Measurements from ENCODE around the gene ZNF816. TPM values are rescaled to one million over a fixed set of nuclear protein-coding genes. Genes with fewer than 3 reads are reported as not detected.

The ZNF816 gene
- total and polyA plus RNA-seq, 2 experiments from 2014 or later: 6.3 to 18.5 TPM

- no peak overlapping the region for H3K27ac ChIP-seq
- no peaks in the 10 kb centered on the region for H3K27me3 ChIP-seq
- H4K20me1 ChIP-seq (ENCODE audit: insufficient read depth, poor library complexity, severe bottlenecking): no peaks in the 10 kb centered on the region
- H3K4me3 ChIP-seq: no peak overlapping the region
- no peaks in the 10 kb centered on the region for H3K9me2 ChIP-seq (replicated peaks; ENCODE audit: insufficient read depth)
- H3K9me3 ChIP-seq (ENCODE audit: low read depth): no peaks in the 10 kb centered on the region
- no peak for DNase-seq (ENCODE audit: low spot score)
- H3K36me3 ChIP-seq (replicated peaks; ENCODE audit: insufficient read depth, low read depth): peaks cover 6% of the 10 kb centered on the region
- WGBS (ENCODE audit: low lambda C conversion rate, missing lambda C conversion rate): 89% methylated on average over 11 of the region's 11 CpGs
- H3K79me2 ChIP-seq: peaks cover 47% of the 10 kb centered on the region
- no peak overlapping the region for H2AFZ ChIP-seq
- H3K4me1 ChIP-seq (ENCODE audit: insufficient read depth): peaks cover 5% of the 10 kb centered on the region
- no peak for TF ChIP-seq CTCF (IDR thresholded peaks at IDR 0.05; ENCODE audit: poor library complexity)
- TF ChIP-seq EZH2 (IDR thresholded peaks at IDR 0.05; ENCODE audit: borderline replicate concordance): no peak
- TF ChIP-seq EZH2phosphoT487 (IDR thresholded peaks at IDR 0.05; ENCODE audit: low read depth, severe bottlenecking, unreplicated experiment): no peak
- no peak overlapping the region for H3K4me2 ChIP-seq
Measured at GRCh38 chr19:52959613-52960295, 2.9 kb downstream of the ZNF816 start.

- H3K9me2 ChIP-seq (replicated peaks; ENCODE audit: insufficient read depth): no peaks in the 10 kb centered on the region
- peaks cover 5% of the 10 kb centered on the region for H3K9me3 ChIP-seq (ENCODE audit: low read depth)
- H3K4me2 ChIP-seq: no peak overlapping the region
- H3K36me3 ChIP-seq (replicated peaks; ENCODE audit: insufficient read depth, low read depth): peaks cover 14% of the 10 kb centered on the region
- H3K4me3 ChIP-seq: no peak overlapping the region
- H4K20me1 ChIP-seq (ENCODE audit: insufficient read depth, poor library complexity, severe bottlenecking): no peaks in the 10 kb centered on the region
- peaks cover 47% of the 10 kb centered on the region for H3K79me2 ChIP-seq
- no peak for DNase-seq (ENCODE audit: low spot score)
- WGBS (ENCODE audit: low lambda C conversion rate, missing lambda C conversion rate): 90% methylated on average over 8 of the region's 8 CpGs
- no peaks in the 10 kb centered on the region for H3K4me1 ChIP-seq (ENCODE audit: insufficient read depth)
- H2AFZ ChIP-seq: no peak overlapping the region
- no peaks in the 10 kb centered on the region for H3K27me3 ChIP-seq
- H3K27ac ChIP-seq: no peak overlapping the region
- TF ChIP-seq CTCF (IDR thresholded peaks at IDR 0.05; ENCODE audit: poor library complexity) (no peak), EZH2 (IDR thresholded peaks at IDR 0.05; ENCODE audit: borderline replicate concordance) (no peak), EZH2phosphoT487 (IDR thresholded peaks at IDR 0.05; ENCODE audit: low read depth, severe bottlenecking, unreplicated experiment) (no peak)
Measured at GRCh38 chr19:52957591-52957990, 5.1 kb downstream of the ZNF816 start.

GRCh38 chr19:52956917-52957316, 5.8 kb downstream of the ZNF816 start:
- H3K36me3 ChIP-seq (replicated peaks; ENCODE audit: insufficient read depth, low read depth): peaks cover 18% of the 10 kb centered on the region
- no peaks in the 10 kb centered on the region for H3K9me2 ChIP-seq (replicated peaks; ENCODE audit: insufficient read depth)
- H3K4me2 ChIP-seq: no peak overlapping the region
- no peak overlapping the region for H3K27ac ChIP-seq
- DNase-seq (ENCODE audit: low spot score): no peak
- TF ChIP-seq CTCF (IDR thresholded peaks at IDR 0.05; ENCODE audit: poor library complexity): no peak
- TF ChIP-seq EZH2 (IDR thresholded peaks at IDR 0.05; ENCODE audit: borderline replicate concordance): no peak
- no peak for TF ChIP-seq EZH2phosphoT487 (IDR thresholded peaks at IDR 0.05; ENCODE audit: low read depth, severe bottlenecking, unreplicated experiment)
- WGBS (ENCODE audit: low lambda C conversion rate, missing lambda C conversion rate): 97% methylated on average over 10 of the region's 10 CpGs
- no peaks in the 10 kb centered on the region for H3K4me1 ChIP-seq (ENCODE audit: insufficient read depth)
- H3K9me3 ChIP-seq (ENCODE audit: low read depth): peaks cover 8% of the 10 kb centered on the region
- no peak overlapping the region for H2AFZ ChIP-seq
- H4K20me1 ChIP-seq (ENCODE audit: insufficient read depth, poor library complexity, severe bottlenecking): no peaks in the 10 kb centered on the region
- no peaks in the 10 kb centered on the region for H3K27me3 ChIP-seq
- no peak overlapping the region for H3K4me3 ChIP-seq
- H3K79me2 ChIP-seq: peaks cover 47% of the 10 kb centered on the region

Data from hepatocyte (in vitro differentiated cells).